Measurements from ENCODE around the gene KCNIP1.

KCNIP1 gene

DNA sequence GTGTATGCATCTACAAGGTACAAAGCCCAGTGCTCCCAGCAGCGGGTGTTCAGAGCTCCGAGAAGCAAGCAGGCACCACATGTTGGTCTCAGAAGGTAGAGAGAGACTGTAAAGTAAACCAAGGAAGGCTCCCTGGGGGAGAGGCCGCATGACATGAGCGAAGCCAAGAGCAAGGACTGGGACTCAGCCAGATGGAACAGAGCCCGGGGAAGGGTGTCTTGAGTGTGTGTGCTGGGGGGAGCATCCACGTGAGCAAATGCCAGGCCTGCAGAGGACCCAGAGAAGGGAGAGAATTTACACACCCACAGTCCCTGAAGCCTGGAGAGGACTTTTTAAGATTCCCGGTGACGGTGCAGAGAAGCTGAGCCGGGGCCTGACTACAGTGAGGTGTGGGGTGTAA lies 15.2 kb upstream of the KCNIP1 start:
- H3K36me3 ChIP-seq (ENCODE audit: low read length), result no peaks in the 10 kb centered on the region
- no peak overlapping the region for H3K4me2 ChIP-seq (ENCODE audit: low read depth, low read length, poor library complexity, severe bottlenecking)
- H3K9me3 ChIP-seq (ENCODE audit: insufficient read depth, low read length), result no peaks in the 10 kb centered on the region
- no peaks in the 10 kb centered on the region for H3K27me3 ChIP-seq (ENCODE audit: low read length)
- no peak overlapping the region for H3K4me3 ChIP-seq (ENCODE audit: insufficient read depth, low read length, poor library complexity, severe bottlenecking)
- H3K9me2 ChIP-seq (replicated peaks; ENCODE audit: insufficient read depth, low read length), result no peaks in the 10 kb centered on the region
- no peak overlapping the region for H3K27ac ChIP-seq (ENCODE audit: low read depth, low read length)
- no peaks in the 10 kb centered on the region for H3K79me2 ChIP-seq (ENCODE audit: insufficient read depth, low read length)
- H3F3A ChIP-seq (ENCODE audit: insufficient read depth), result no peaks in the 10 kb centered on the region
- TF ChIP-seq EZH2phosphoT487 (conservative IDR thresholded peaks at IDR 0.05; ENCODE audit: low read length), result no peak
- TF ChIP-seq, protein P1, sequence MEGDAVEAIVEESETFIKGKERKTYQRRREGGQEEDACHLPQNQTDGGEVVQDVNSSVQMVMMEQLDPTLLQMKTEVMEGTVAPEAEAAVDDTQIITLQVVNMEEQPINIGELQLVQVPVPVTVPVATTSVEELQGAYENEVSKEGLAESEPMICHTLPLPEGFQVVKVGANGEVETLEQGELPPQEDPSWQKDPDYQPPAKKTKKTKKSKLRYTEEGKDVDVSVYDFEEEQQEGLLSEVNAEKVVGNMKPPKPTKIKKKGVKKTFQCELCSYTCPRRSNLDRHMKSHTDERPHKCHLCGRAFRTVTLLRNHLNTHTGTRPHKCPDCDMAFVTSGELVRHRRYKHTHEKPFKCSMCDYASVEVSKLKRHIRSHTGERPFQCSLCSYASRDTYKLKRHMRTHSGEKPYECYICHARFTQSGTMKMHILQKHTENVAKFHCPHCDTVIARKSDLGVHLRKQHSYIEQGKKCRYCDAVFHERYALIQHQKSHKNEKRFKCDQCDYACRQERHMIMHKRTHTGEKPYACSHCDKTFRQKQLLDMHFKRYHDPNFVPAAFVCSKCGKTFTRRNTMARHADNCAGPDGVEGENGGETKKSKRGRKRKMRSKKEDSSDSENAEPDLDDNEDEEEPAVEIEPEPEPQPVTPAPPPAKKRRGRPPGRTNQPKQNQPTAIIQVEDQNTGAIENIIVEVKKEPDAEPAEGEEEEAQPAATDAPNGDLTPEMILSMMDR (IDR thresholded peaks at IDR 0.05; ENCODE audit: insufficient read depth, low read length, poor library complexity, severe bottlenecking), result no peak
- no peaks in the 10 kb centered on the region for H4K20me1 ChIP-seq (ENCODE audit: low read depth, low read length)
- H3K9ac ChIP-seq (ENCODE audit: low read length), result no peak overlapping the region
- no peak overlapping the region for H2AFZ ChIP-seq (ENCODE audit: low read depth, low read length, severe bottlenecking)

DNA sequence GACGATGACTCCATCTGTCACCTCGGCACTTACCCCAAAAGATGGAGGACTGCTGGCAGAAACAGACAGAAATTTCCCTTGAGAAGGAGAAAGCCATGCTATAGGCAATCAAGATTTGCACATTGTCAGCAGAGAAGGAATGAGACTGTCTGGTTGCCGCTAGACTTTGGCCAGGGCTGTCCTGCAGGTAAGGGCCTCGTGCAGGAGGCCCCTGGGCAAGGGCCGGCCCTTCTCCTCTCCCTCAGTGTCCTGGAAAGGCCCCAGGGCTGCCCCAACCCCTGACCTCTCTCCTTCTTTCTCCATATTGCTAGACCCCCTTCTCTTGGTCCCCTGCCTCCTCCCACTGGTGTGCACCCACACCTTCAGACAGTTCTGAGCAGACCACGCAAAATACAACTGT lies 14.6 kb upstream of the KCNIP1 start:
- no peaks in the 10 kb centered on the region for H3F3A ChIP-seq (ENCODE audit: insufficient read depth)
- no peaks in the 10 kb centered on the region for H3K36me3 ChIP-seq (ENCODE audit: low read length)
- H3K4me2 ChIP-seq (ENCODE audit: low read depth, low read length, poor library complexity, severe bottlenecking), result no peak overlapping the region
- H3K9me2 ChIP-seq (replicated peaks; ENCODE audit: insufficient read depth, low read length), result no peaks in the 10 kb centered on the region
- H3K9me3 ChIP-seq (ENCODE audit: insufficient read depth, low read length), result no peaks in the 10 kb centered on the region
- H2AFZ ChIP-seq (ENCODE audit: low read depth, low read length, severe bottlenecking), result no peak overlapping the region
- H3K27ac ChIP-seq (ENCODE audit: low read depth, low read length), result no peak overlapping the region
- H4K20me1 ChIP-seq (ENCODE audit: low read depth, low read length), result no peaks in the 10 kb centered on the region
- H3K79me2 ChIP-seq (ENCODE audit: insufficient read depth, low read length), result no peaks in the 10 kb centered on the region
- H3K27me3 ChIP-seq (ENCODE audit: low read length), result no peaks in the 10 kb centered on the region
- no peak overlapping the region for H3K9ac ChIP-seq (ENCODE audit: low read length)
- TF ChIP-seq, protein P1 (IDR thresholded peaks at IDR 0.05; ENCODE audit: insufficient read depth, low read length, poor library complexity, severe bottlenecking), result no peak
- no peak for TF ChIP-seq EZH2phosphoT487 (conservative IDR thresholded peaks at IDR 0.05; ENCODE audit: low read length)
- no peak overlapping the region for H3K4me3 ChIP-seq (ENCODE audit: insufficient read depth, low read length, poor library complexity, severe bottlenecking)

- Histone ChIP-seq H3K9me3 (ENCODE audit: insufficient read depth, low read length) (no peaks in the 10 kb centered on the region), H3K27ac (ENCODE audit: low read depth, low read length) (no peak overlapping the region), H3K27me3 (ENCODE audit: low read length) (no peaks in the 10 kb centered on the region), H3K4me2 (ENCODE audit: low read depth, low read length, poor library complexity, severe bottlenecking) (no peak overlapping the region), H3K9me2 (replicated peaks; ENCODE audit: insufficient read depth, low read length) (no peaks in the 10 kb centered on the region), H3F3A (ENCODE audit: insufficient read depth) (no peaks in the 10 kb centered on the region), H4K20me1 (ENCODE audit: low read depth, low read length) (no peaks in the 10 kb centered on the region), H3K79me2 (ENCODE audit: insufficient read depth, low read length) (no peaks in the 10 kb centered on the region), H3K4me3 (ENCODE audit: insufficient read depth, low read length, poor library complexity, severe bottlenecking) (no peak overlapping the region), H3K9ac (ENCODE audit: low read length) (no peak overlapping the region), H2AFZ (ENCODE audit: low read depth, low read length, severe bottlenecking) (no peak overlapping the region), H3K36me3 (ENCODE audit: low read length) (no peaks in the 10 kb centered on the region)
- TF ChIP-seq EZH2phosphoT487 (conservative IDR thresholded peaks at IDR 0.05; ENCODE audit: low read length), result no peak
These were observed 13.4 kb upstream of the KCNIP1 start for GRCh38 chr5:170490381-170490780.

DNA sequence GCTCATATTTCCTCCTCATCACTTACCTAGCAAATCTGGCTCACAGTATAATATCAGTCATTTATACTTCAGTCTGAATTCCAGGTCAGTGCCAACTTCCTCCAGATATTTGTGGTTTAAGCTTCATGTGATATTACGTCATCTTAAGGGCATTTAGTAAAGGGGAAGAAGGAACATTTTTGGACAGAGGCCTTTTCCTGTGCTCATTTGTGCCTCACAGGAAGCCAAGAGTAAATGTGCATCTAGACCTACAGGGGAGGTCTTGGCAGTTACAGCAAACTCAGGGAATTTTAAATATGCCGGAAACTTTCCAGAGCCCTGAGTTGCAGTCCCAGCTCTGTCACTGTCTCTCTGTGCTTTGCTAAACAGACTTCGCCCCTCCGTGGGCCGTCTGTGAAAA lies 12.3 kb upstream of the KCNIP1 start:
- no peaks in the 10 kb centered on the region for H3K79me2 ChIP-seq (ENCODE audit: insufficient read depth, low read length)
- no peak overlapping the region for H3K27ac ChIP-seq (ENCODE audit: low read depth, low read length)
- no peaks in the 10 kb centered on the region for H3F3A ChIP-seq (ENCODE audit: insufficient read depth)
- TF ChIP-seq EZH2phosphoT487 (conservative IDR thresholded peaks at IDR 0.05; ENCODE audit: low read length), result no peak
- TF ChIP-seq, protein P1 (IDR thresholded peaks at IDR 0.05; ENCODE audit: insufficient read depth, low read length, poor library complexity, severe bottlenecking), result no peak
- no peak overlapping the region for H3K4me3 ChIP-seq (ENCODE audit: insufficient read depth, low read length, poor library complexity, severe bottlenecking)
- no peak overlapping the region for H2AFZ ChIP-seq (ENCODE audit: low read depth, low read length, severe bottlenecking)
- H3K9me2 ChIP-seq (replicated peaks; ENCODE audit: insufficient read depth, low read length), result no peaks in the 10 kb centered on the region
- H4K20me1 ChIP-seq (ENCODE audit: low read depth, low read length), result no peaks in the 10 kb centered on the region
- no peaks in the 10 kb centered on the region for H3K9me3 ChIP-seq (ENCODE audit: insufficient read depth, low read length)
- H3K27me3 ChIP-seq (ENCODE audit: low read length), result no peaks in the 10 kb centered on the region
- no peaks in the 10 kb centered on the region for H3K36me3 ChIP-seq (ENCODE audit: low read length)
- no peak overlapping the region for H3K9ac ChIP-seq (ENCODE audit: low read length)
- no peak overlapping the region for H3K4me2 ChIP-seq (ENCODE audit: low read depth, low read length, poor library complexity, severe bottlenecking)

Measured in SU-DHL-6 (cell line).